Kidney (tissue), 14 donors: ENCODE data around the gene KERA. TPM values are rescaled to one million over a fixed set of nuclear protein-coding genes. Genes with fewer than 3 reads are reported as not detected.
A peak's percentile ranks its signal among the peaks of the same experiment; 100 is the strongest.

ENCODE experiments used
- DNase-seq, 5 donors: peaks; one replicate each; pipeline ENCODE4 v3.0.0-alpha.2; 2013 to 2020
- FAIRE-seq: peaks from 2 replicates; lab custom pipeline; 2012; peaks lifted over from hg19 to GRCh38; lab: Jason Lieb, UNC
- H3K27ac ChIP-seq, 2 donors: one replicate each; pipeline ENCODE4 v1.7.0; 2013; ENCODE audit warnings: low read depth in 2 of 2, low read length in 2 of 2, inconsistent platforms in 1 of 2
- H3K27me3 ChIP-seq: one replicate; pipeline ENCODE4 v1.7.1; 2013; ENCODE audit warnings: low read length, inconsistent platforms; ENCODE audit not compliant: control insufficient read depth, insufficient read depth
- H3K36me3 ChIP-seq, 3 donors: one replicate each; pipeline versions ENCODE4 v1.7.0 to v1.7.1; 2013; ENCODE audit warnings: low read length in 3 of 3, control low read depth in 1 of 3, inconsistent platforms in 1 of 3; ENCODE audit not compliant: insufficient read depth in 3 of 3, control insufficient read depth in 2 of 3
- H3K4me1 ChIP-seq, 3 donors: one replicate each; pipeline versions ENCODE4 v1.7.0 to v1.7.1; 2013; ENCODE audit warnings: low read length in 3 of 3, inconsistent platforms in 1 of 3, low read depth in 1 of 3; ENCODE audit not compliant: control insufficient read depth in 2 of 3, insufficient read depth in 2 of 3
- H3K4me3 ChIP-seq, 3 donors: one replicate each; pipeline versions ENCODE4 v1.7.0 to v1.8.1; 2013; ENCODE audit warnings: low read length in 3 of 3, control low read depth in 1 of 3, inconsistent platforms in 1 of 3
- H3K9ac ChIP-seq, 3 donors: one replicate each; pipeline versions ENCODE4 v1.7.0 to v1.7.1; 2013; ENCODE audit warnings: low read length in 3 of 3, control low read depth in 1 of 3, inconsistent platforms in 1 of 3
- H3K9me3 ChIP-seq, 3 donors: one replicate each; pipeline versions ENCODE4 v1.7.0 to v1.7.1; 2013; ENCODE audit warnings: low read length in 3 of 3, control low read depth in 1 of 3, inconsistent platforms in 1 of 3; ENCODE audit not compliant: control insufficient read depth in 2 of 3, insufficient read depth in 1 of 3
- CTCF ChIP-seq: IDR thresholded peaks from 3 replicates; pipeline ENCODE4 v1.5.1; 2012; ENCODE audit warnings: mild to moderate bottlenecking, moderate library complexity, borderline replicate concordance; ENCODE audit not compliant: insufficient read depth; ENCODE audit errors: extremely low read depth
- intact Hi-C: fragments of 100-400 bp; cut with DNase I; formaldehyde crosslinking; loops from one replicate; pipeline ENCODE4 v1.11.1; 2022
- polyA plus RNA-seq: library from polyadenylated mRNA; stranded (reverse); fragments of 350-450 nt; fragmentation: Illumina TruSeq; extraction: RNeasy Lipid Tissue Mini Kit (QIAGEN cat#74804); gene quantifications from one replicate; pipeline ENCODE4 v1.2.3, GENCODE V29; 2014; ENCODE audit warnings: low read depth, low replicate concordance; ENCODE audit not compliant: insufficient read depth
- total RNA-seq: library from RNA; stranded (reverse); fragmentation: NEBNext Ultra II Directional; extraction: Animal tissue kit (Norgen Biotek cat#: 25700); gene quantifications from one replicate; pipeline ENCODE4 v1.2.1, GENCODE V29; 2021
- donor health status: control.
- donor health status: control.
- donor health status: control.
- donor health status: control.
- donor health status: control.
- donor health status: DM: yes; HTN: yes; CAD: no.
- donor health status: Normal renal cell carcinoma (clear cell type).

KERA gene
- total and polyA plus RNA-seq, 2 donors from 2014 or later, result not detected

- Histone ChIP-seq H3K4me3 (no peak overlapping the region), H3K36me3 (no peaks in the 10 kb centered on the region), H3K4me1 (no peaks in the 10 kb centered on the region), H3K9ac (no peak overlapping the region), H3K27me3 (no peaks in the 10 kb centered on the region), H3K27ac (no peak overlapping the region), H3K9me3 (no peaks in the 10 kb centered on the region)
- intact Hi-C loops, result no loop called here
- no peak for TF ChIP-seq CTCF
- DNase-seq, result no peak
- FAIRE-seq, result no peak
Observed at GRCh38 chr12:91052026-91052425, 5.8 kb downstream of the KERA start.

GRCh38 chr12:91044586-91044985 lies 13.2 kb downstream of the KERA start:
- H3K27ac ChIP-seq, result no peak overlapping the region
- no peak for FAIRE-seq
- H3K36me3 ChIP-seq, result no peaks in the 10 kb centered on the region
- TF ChIP-seq CTCF, result no peak
- intact Hi-C loops, result no loop called here
- H3K4me3 ChIP-seq, result no peak overlapping the region
- no peak overlapping the region for H3K9ac ChIP-seq
- H3K4me1 ChIP-seq, result no peaks in the 10 kb centered on the region
- no peaks in the 10 kb centered on the region for H3K27me3 ChIP-seq
- DNase-seq, result peak in 2 of 5 donors; percentile 9 to 57
- no peaks in the 10 kb centered on the region for H3K9me3 ChIP-seq

GRCh38 chr12:91043408-91043807 lies 14.4 kb downstream of the KERA start:
- H3K4me1 ChIP-seq, result no peaks in the 10 kb centered on the region
- intact Hi-C loops, result no loop called here
- FAIRE-seq (no peak), DNase-seq (no peak)
- H3K36me3 ChIP-seq, result no peaks in the 10 kb centered on the region
- no peak overlapping the region for H3K4me3 ChIP-seq
- H3K27ac ChIP-seq, result no peak overlapping the region
- H3K9ac ChIP-seq, result no peak overlapping the region
- H3K9me3 ChIP-seq, result no peaks in the 10 kb centered on the region
- H3K27me3 ChIP-seq, result no peaks in the 10 kb centered on the region
- TF ChIP-seq CTCF, result no peak
